SK-N-SH treated with all-trans-retinoic acid at 6 μM for 48 hours (cell line): ENCODE results near the gene FOSB.

Experiments used
- ATAC-seq: fragments of 200-7000 bp; cut with Tn5 transposase; 3 replicates; pipeline ENCODE4 v1.9.1; 2020; ENCODE audit warnings: mild to moderate bottlenecking, moderate library complexity
- ARNTL ChIP-seq: fragments of 450-650 bp; formaldehyde crosslinking; IDR thresholded peaks from 2 replicates; pipeline ENCODE4 v1.5.0; 2020; ENCODE audit warnings: low read depth, mild to moderate bottlenecking, moderate library complexity, borderline replicate concordance
- BACH2 ChIP-seq: fragments of 250-450 bp; sonication (Bioruptor Pico); IDR thresholded peaks from 2 replicates; pipeline ENCODE4 v1.9.0; 2021; ENCODE audit warnings: mild to moderate bottlenecking, borderline replicate concordance
- CREB5 ChIP-seq: fragments of 250-450 bp; sonication (Bioruptor Pico); IDR thresholded peaks from 2 replicates; pipeline ENCODE4 v1.5.1; 2020; ENCODE audit warnings: low read depth, mild to moderate bottlenecking, moderate library complexity
- CSRNP3 ChIP-seq: fragments of 250-450 bp; sonication (Bioruptor Pico); IDR thresholded peaks from 2 replicates; pipeline ENCODE4 v1.5.1; 2021; ENCODE audit warnings: mild to moderate bottlenecking, moderate library complexity
- ESRRG ChIP-seq: fragments of 250-450 bp; sonication (Bioruptor Pico); IDR thresholded peaks from 2 replicates; pipeline ENCODE4 v1.6.1; 2021; ENCODE audit warnings: mild to moderate bottlenecking
- GLIS3 ChIP-seq: fragments of 250-450 bp; sonication (Bioruptor Pico); IDR thresholded peaks from 2 replicates; pipeline ENCODE4 v1.5.0; 2020; ENCODE audit warnings: mild to moderate bottlenecking, moderate library complexity
- ISL1 ChIP-seq: fragments of 250-450 bp; sonication (Bioruptor Pico); IDR thresholded peaks from 2 replicates; pipeline ENCODE4 v2.1.2; 2022; ENCODE audit warnings: mild to moderate bottlenecking, moderate library complexity
- OSR1 ChIP-seq: fragments of 250-450 bp; sonication (Bioruptor Pico); IDR thresholded peaks from 2 replicates; pipeline ENCODE4 v1.8.0; 2022; ENCODE audit warnings: moderate library complexity, mild to moderate bottlenecking, inconsistent platforms
- PATZ1 ChIP-seq: fragments of 250-450 bp; sonication (Bioruptor Pico); IDR thresholded peaks from 2 replicates; pipeline ENCODE4 v1.8.0; 2020; ENCODE audit warnings: mild to moderate bottlenecking, moderate library complexity, borderline replicate concordance
- POU6F1 ChIP-seq: fragments of 250-450 bp; sonication (Bioruptor Pico); IDR thresholded peaks from 2 replicates; pipeline ENCODE4 v1.8.0; 2021; ENCODE audit warnings: low read depth, mild to moderate bottlenecking, moderate library complexity, borderline replicate concordance
- PPARA ChIP-seq: fragments of 250-450 bp; sonication (Bioruptor Pico); IDR thresholded peaks from 2 replicates; pipeline ENCODE4 v1.5.0; 2020; ENCODE audit warnings: mild to moderate bottlenecking, borderline replicate concordance
- RARB ChIP-seq: fragments of 250-450 bp; sonication (Bioruptor Pico); IDR thresholded peaks from 2 replicates; pipeline ENCODE4 v1.8.0; 2021; ENCODE audit warnings: mild to moderate bottlenecking, moderate library complexity
- SNAI2 ChIP-seq: fragments of 250-450 bp; sonication (Bioruptor Pico); IDR thresholded peaks from 2 replicates; pipeline ENCODE4 v1.5.0; 2020; ENCODE audit warnings: mild to moderate bottlenecking, moderate library complexity
- TOX ChIP-seq: fragments of 250-450 bp; sonication (Bioruptor Pico); IDR thresholded peaks from 2 replicates; pipeline ENCODE4 v1.8.0; 2021; ENCODE audit warnings: mild to moderate bottlenecking, moderate library complexity, borderline replicate concordance
- TSHZ2 ChIP-seq: fragments of 250-450 bp; sonication (Bioruptor Pico); IDR thresholded peaks from 2 replicates; pipeline ENCODE4 v1.5.0; 2020; ENCODE audit warnings: mild to moderate bottlenecking, moderate library complexity
- ZC3H10 ChIP-seq: fragments of 250-450 bp; sonication (Bioruptor Pico); IDR thresholded peaks from 2 replicates; pipeline ENCODE4 v1.5.1; 2021; ENCODE audit warnings: mild to moderate bottlenecking, moderate library complexity
- ZFP3 ChIP-seq: fragments of 250-450 bp; sonication (Bioruptor Pico); IDR thresholded peaks from 2 replicates; pipeline ENCODE4 v1.5.0; 2020; ENCODE audit warnings: mild to moderate bottlenecking, moderate library complexity
- ZFP30 ChIP-seq: fragments of 450-650 bp; formaldehyde crosslinking; IDR thresholded peaks from 2 replicates; pipeline ENCODE4 v1.5.0; 2022; ENCODE audit warnings: mild to moderate bottlenecking, moderate library complexity
- ZNF565 ChIP-seq: fragments of 450-650 bp; formaldehyde crosslinking; conservative IDR thresholded peaks from 2 replicates; pipeline ENCODE4 v1.5.0; 2020; ENCODE audit warnings: low read depth, mild to moderate bottlenecking, moderate library complexity
- ZNF70 ChIP-seq: fragments of 450-650 bp; formaldehyde crosslinking; IDR thresholded peaks from 2 replicates; pipeline ENCODE4 v1.5.0; 2020; ENCODE audit warnings: mild to moderate bottlenecking, moderate library complexity
- ZNF8 ChIP-seq: fragments of 450-650 bp; formaldehyde crosslinking; IDR thresholded peaks from 2 replicates; pipeline ENCODE4 v1.5.0; 2020; ENCODE audit warnings: mild to moderate bottlenecking, moderate library complexity

FOSB gene

GRCh38 chr19:45440259-45440638, 27.5 kb upstream of the FOSB start:
- ATAC-seq, result no peak

GRCh38 chr19:45440873-45441654, 26.7 kb upstream of the FOSB start:
- ATAC-seq, result peak; percentile 47
- TF ChIP-seq ZNF8 (CRISPR knock-in tag) (no peak), ZNF565 (CRISPR knock-in tag) (no peak), CREB5 (CRISPR knock-in tag) (no peak), OSR1 (CRISPR knock-in tag) (no peak), CSRNP3 (CRISPR knock-in tag) (no peak), PPARA (CRISPR knock-in tag) (no peak), TSHZ2 (CRISPR knock-in tag) (no peak), ZNF70 (no peak), ESRRG (no peak), SNAI2 (no peak), POU6F1 (CRISPR knock-in tag) (no peak), ZFP30 (CRISPR knock-in tag) (no peak), ZC3H10 (CRISPR knock-in tag) (no peak), ISL1 (no peak), ARNTL (CRISPR knock-in tag) (no peak), GLIS3 (CRISPR knock-in tag) (no peak), BACH2 (CRISPR knock-in tag) (no peak)
- TF ChIP-seq, all 23 proteins: peak for 0

More at GRCh38 chr19:45440259-45440638, 27.5 kb upstream of the FOSB start:
- no peak for TF ChIP-seq ZFP3 (CRISPR knock-in tag)
- no peak for TF ChIP-seq RARB (CRISPR knock-in tag)
- no peak for TF ChIP-seq PPARA (CRISPR knock-in tag)
- TF ChIP-seq TOX (CRISPR knock-in tag), result no peak
- no peak for TF ChIP-seq ZC3H10 (CRISPR knock-in tag)
- no peak for TF ChIP-seq PATZ1
- no peak for TF ChIP-seq ISL1
- TF ChIP-seq POU6F1 (CRISPR knock-in tag), result no peak
- TF ChIP-seq SNAI2, result no peak
- TF ChIP-seq ZNF8 (CRISPR knock-in tag), result no peak
- no peak for TF ChIP-seq ESRRG
